ENCODE results near the gene SLC38A11.

The SLC38A11 gene

DNA sequence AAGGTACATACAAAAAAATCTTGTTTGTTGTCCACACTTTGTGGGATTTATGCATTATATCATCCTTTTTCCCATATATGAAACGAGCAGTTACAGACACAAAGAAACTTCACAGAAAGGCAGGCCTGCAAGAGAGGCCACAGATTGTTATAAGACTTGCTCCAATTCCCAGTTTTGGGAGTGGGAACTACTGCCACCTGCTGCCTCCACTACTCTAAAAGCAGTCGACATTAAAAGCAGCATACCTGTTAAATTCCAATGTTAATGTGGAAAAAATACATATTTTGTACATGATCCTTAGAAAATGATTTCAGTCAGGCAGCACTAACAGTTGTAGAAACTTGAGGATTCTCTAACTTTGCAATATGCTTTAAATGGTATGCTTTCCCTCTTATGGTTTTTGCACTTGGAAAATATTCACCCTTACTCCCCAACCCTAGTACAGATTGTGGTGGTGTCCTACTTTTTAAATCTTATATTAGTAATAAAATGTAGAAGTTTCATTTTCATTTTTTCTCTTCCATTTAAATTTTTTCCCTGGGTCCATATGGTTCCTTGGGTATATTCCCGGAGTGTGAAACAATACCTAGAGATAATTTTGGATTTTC, 37.9 kb downstream of the SLC38A11 start:
- DNase-seq (ENCODE audit: low read depth in 2 of 2), result no peak

DNA sequence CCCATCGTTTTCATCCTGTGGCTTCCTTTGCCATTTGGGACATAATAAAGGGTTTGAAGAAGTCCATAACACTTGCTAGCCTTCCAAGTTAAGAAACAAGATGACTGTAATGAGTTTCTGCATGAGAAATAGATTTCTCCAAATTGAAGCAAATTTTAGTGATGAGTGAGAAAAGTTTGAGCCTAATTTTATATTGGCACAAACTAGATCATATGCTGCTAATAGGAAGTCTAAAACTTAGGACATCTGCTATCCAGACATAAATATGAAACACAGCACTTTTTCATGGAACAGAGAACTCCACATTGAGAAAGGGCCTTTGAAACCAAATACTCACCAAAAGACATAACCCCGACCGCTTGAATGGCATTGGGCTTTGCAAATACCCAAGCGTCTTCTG, 39.8 kb downstream of the SLC38A11 start:
- DNase-seq (ENCODE audit: low read depth in 2 of 2), result no peak

DNA sequence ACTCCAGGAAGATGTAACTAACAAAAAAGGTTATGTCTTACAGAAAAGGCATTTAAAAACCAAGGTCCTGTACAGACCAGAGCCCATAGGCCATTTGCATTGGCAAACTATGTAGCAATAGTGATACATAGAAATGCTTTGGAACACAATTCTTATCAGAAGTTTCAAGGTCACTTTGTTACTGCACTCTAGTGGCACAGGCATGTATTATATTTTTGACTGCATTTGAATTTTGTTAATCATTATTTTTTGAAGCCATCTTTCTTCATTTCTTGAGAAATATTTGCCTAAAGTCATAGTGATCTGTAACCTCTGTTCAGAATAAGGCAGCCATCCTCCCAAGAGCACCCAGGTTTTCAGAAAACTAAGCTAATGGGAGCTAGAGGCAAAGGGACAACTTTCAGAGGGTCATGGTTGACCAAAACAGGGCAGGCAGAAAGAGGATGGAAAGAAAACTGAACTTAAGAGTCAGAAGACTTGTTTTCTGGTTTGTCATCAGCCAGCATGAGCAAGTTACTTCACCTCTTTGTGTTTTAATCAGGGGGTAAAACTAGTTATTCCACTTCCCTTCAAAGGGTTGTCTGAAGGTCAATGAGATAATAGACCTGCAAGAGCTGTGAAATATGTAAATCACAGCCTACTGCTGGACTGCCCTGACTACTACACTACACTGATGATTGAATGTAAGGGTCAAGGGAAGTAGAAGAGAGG, 41.5 kb downstream of the SLC38A11 start:
- DNase-seq (ENCODE audit: low read depth in 2 of 2), result no peak

DNA sequence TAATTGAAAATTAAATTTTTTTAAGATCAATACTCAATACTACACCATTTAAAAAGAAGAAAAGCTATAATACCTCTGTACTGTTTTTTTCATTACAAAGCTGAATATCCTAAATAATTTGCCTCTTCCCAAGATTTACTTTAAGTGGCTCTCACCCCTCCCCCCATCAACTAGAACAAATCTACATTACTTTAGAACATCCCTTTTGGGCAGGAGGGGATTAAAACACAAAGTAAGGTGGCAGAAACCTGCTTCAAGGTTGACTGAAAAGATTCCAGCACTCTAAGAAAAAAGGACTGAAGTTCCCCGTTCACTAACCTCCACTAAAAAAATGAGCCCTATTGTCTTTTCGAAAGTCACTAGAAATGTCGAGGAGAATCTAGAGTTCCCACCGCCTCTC, 42.3 kb downstream of the SLC38A11 start:
- no peak for DNase-seq (ENCODE audit: low read depth in 2 of 2)

DNA sequence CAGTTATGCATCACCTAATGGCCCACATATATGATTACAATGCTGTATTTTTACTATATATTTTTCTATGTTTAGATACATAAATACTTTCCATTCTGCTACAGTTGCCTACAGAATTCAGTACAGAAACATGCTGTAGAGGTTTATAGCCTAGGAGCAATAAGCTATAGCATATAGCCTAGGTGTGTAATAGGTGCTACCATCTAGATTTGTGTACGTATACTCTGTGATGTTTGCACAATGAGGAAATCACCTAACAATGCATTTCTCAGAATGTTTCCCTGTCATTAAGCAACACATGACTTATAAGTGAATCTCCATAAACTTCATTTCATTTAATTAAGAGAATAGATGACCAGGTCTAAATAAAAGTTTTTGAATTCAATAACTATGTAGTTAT, 43.5 kb downstream of the SLC38A11 start:
- no peak for DNase-seq (ENCODE audit: low read depth in 2 of 2)

DNA sequence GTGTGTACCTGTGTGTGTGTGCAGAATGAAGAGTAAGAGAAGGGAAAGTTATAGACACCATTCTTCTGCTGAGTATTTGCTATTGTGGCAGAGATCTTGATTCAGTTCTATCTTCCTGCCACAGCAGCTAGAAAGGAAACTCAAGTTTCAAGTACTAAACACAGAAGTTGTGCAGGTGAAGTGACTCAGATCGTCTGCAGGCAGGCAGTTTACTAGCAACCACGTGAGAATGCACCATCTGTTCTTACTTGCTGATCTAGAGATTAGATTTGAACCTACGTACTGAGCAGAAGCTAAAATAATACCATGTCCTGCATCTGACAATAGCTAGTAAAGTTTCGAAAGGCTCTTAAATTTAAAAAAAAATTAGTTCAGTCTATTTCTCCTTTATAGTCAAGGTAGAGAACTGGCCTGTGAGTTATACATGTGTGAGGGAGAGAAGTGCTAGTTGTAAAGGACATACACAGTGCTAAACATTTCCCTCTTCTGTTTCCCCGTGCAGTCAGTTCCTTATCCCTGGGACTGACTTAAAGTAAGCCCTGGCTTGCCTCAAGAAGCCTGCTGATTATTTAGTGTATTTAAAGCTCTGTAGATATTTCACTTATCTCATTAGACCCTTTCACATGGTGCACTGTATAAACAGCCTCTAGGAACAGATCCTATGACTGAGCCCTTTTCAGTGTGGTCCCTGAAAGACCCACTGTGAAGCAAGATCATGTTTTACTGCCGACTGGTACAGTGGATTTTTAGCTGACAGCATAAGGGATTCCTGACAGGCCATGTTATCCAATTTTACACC, 45.0 kb downstream of the SLC38A11 start:
- DNase-seq (ENCODE audit: low read depth in 2 of 2), result no peak

DNA sequence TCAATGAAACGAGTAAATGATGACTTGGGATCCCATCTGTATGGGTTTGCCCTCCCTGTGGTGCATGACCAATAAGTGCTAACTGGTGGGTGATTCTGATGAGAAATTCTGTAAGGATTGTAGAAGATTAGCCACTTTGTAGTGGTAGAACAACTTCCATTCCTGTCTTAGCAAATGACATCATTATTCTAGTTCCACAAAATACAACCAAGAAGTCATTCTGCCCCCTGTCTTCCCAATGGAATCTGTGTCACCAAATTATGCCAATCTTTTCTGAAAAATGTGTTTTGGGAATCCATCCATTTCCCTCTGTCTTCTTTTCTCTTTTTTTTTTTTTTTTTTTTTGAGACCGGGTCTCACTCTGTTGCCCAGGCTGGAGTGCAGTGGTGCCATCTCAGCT, 48.4 kb downstream of the SLC38A11 start:
- DNase-seq (ENCODE audit: low read depth in 2 of 2), result no peak

DNA sequence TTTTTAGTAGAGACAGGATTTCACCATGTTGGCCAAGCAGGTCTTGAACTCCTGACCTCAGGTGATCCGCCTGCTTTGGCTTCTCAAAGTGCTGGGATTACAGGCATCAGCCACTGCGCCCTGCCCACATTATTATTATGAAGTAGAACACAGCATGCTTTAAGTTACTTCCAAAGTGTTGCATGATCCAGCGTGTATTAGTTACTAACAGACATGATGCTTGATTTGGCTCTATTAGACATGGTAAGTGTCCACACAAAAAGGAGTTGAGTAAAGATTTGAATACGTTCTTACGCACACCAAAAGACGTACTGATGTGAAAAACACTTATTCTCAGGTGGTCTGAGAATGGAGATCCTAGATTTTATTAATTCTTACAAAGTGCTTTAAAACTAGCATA, 50.0 kb downstream of the SLC38A11 start:
- DNase-seq (ENCODE audit: low read depth in 2 of 2), result no peak

DNA sequence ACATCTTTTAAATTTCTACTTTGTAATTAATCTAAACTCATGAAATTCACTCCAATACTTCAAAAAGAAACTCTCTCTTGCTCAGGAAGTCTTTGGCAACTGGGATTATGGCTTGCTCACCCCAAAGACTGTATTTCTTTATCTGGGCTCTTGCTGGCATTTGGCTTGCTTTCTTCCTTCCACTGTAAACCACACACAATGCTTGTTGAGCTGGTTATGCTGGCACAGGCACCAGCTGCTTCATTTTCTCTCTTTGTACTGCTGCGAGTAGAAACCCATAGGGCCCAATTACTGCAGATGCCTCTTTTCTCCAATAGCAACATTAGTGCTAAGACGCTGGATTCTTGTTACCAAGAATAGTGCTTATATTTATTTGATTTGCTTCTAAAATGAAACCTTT, 51.4 kb downstream of the SLC38A11 start:
- no peak for DNase-seq (ENCODE audit: low read depth in 2 of 2)

DNA sequence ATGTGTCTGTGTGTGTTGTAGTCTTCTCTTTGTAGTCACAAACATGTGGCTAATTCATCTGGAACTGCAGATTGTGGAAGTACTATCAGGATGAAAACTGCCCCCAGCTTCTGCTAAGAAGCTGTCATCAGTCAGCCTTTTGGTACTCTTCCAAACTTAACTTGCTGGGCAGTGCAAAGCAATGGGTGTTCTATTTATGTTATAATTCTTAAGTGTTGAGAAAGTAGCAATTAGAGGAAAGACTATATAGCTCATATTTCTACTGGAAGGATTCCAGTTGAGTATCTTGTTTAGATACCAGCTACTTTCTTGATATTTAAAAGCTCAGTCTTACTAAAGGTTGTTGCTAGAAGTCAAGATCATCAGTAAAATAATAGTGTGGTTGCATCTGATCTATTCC, 52.1 kb downstream of the SLC38A11 start:
- DNase-seq (ENCODE audit: low read depth in 2 of 2), result peak; percentile 80 to 82

DNA sequence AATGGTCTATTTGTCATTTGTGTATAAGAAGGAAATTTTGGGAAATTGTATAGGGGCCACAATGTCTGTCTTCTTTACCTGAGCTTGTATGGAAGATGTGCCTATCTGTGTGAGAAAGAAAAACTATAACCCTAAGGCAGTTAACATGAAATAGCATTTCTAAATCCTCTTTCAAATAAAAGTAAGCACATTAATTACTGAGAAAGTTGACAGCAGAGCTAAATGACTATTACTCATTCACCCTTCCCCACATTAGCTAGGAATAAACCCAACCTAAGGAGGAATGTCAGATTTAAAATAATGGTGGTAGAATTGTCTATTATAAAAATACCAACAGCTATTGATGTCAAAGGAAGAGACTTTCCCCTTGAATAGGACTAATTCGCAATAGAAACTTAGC, 56.2 kb downstream of the SLC38A11 start:
- DNase-seq (ENCODE audit: low read depth in 2 of 2), result no peak

DNA sequence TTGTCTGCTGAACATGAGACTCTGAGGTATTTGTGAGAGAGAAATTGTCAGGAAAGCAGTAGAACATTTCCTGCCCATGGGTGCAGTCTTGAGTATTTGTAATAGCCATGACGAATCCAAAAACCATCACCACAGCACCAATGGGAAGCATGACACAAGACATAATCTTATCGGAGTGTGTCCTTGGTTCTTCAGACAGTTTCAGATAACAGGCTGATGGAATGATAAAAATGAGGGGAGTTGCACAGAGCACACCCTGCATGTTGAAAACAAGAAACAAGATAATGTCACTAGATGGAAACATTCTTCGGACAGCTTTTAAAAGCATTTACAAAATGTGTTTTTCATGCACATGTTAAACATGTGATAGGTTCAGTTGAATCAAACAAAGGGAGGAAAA, 56.9 kb downstream of the SLC38A11 start:
- peak in 1 of 2 experiments; percentile 37 for DNase-seq (ENCODE audit: low read depth in 2 of 2)

DNA sequence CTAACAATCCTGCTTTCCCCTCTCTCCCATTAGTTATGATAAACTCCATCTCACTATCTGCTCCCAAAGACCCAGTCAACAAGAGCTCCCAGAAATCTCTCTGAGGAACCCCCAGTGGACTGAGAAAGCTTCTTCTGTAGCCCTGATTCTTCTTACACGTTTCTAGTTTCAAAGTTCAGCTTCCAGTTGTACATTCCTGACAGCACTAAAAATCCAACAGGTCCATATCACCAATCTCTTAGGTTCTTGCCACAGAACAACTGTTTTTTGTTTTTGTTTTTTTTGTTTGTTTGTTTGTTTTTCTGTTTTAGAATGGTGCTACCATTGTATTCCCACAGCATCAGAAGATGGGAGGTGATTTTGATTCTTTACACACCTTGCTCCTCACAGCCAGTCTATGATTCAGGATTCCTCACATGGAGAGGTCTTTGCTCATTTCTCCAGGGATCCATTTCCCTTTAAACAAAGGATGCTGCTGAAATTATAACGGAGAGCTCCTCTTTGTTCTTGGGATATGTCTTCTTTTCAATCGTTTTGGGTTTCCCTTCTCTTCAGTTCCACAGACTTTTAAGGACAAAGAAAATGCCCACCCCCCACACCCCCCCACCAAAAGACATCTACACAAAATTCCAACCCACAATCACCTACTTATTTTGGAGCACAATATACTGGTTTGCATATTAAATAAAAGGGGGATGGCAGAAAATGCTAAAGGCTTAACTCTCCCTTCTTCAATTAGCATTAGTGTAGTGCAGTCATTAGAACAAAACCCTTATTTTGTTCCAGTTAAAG, 57.7 kb downstream of the SLC38A11 start:
- DNase-seq (ENCODE audit: low read depth in 2 of 2), result no peak

DNA sequence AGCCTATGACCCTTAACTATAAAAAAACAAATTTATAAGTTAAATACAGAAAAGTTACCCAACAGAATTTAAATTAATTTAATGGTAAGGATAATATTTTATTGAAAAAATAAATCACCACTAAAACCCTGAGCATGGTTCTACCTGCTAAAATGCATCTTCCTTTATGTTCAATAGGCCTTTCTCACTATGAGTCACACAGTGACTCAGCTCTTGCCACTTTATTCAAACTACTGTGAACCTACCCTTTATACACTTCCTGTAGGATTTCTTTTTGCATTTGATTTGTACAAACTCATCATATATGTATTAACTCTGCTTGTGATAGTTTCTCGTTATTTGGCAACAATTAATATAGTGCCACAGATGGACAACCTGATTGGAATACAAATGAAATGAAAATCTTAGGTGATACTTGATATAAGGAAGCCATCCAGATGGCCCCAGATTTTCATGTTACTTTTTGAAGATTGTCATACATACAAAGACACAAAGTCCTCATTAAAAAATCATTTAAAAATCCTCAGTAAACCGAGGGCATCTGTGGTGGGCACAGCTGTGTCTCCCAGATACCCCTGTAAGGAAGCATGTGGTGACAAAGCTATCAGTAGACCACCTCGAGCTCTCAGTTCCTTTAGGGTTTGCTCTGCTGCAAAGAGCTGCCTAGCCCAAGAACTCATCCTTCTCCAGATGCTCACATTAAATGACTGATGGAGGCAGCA, 58.5 kb downstream of the SLC38A11 start:
- DNase-seq (ENCODE audit: low read depth in 2 of 2), result peak in 1 of 2 experiments; percentile 30

DNA sequence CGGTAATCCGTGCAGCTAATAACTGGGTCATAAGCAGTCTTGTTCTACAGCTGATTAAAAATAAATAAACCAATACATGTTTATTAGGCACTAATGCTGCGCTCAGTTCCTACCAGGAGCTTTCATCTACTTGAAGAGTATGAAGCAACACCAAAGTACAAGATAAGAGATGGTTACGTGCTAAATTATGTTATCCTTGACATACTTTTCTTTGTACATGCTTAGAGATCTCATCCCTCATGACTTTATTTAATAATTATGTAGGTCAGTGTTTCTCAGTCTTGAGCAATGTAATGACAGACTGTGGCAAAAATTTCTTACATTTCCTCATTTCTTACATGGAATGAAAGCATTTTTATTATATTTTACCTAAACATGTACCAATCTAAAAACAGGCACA, 59.1 kb downstream of the SLC38A11 start:
- no peak for DNase-seq (ENCODE audit: low read depth in 2 of 2)

DNA sequence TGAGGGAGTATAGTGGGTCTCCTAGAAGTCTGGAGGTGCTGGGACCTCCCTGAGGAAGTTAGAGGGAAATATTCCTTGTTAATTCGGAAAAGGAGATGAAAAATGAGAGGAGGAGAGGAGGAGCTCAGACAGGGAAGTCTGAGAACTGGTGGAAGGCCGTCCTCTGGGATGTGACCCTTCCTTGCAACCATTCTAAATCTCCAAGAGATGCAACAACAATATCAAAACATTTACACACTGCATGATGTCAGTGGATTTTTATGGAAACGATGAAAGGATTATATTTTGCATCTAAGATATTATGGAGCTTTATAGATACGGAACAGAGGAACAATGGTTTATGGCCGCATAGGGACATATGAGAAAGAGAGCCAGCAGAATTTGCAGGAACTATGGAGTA, 63.9 kb downstream of the SLC38A11 start:
- no peak for DNase-seq (ENCODE audit: low read depth in 2 of 2)

DNA sequence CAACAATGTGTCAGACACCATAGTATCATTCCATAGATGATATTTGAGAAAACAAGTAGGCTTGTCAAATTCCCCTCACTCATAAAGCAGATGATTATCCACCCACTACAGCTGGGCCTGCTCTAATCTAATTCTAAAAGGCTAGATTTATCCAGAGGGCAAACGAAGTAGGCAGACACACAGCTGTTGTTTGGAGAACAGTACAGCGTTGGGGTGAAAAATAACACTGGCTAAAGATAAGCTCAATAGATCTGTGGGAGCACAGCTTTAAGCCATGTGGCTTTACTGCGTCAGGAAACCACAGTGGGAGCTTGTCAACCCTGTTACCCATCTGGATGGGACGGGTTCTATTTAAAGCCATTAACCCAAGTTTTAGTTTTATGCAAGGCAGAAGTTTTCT, 64.8 kb downstream of the SLC38A11 start:
- no peak for DNase-seq (ENCODE audit: low read depth in 2 of 2)

DNA sequence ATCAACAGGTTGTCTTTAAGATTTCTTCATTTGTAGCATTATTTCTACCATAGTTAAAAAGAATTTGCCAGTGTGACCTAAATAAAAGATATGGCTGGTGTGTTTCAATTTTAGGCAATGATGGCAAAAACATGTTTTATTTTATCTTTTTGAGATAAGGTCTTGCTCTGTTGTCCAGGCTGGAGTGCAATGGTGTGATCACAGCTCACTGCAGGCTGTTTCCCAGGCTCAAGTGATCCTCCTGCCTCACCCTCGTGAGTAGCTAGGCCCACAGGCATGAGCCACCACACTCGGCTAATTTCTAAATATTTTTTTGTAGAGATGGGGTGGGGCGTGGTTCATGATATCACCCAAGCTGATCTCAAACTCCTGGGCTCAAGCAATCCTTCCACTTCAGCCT, 66.7 kb downstream of the SLC38A11 start:
- DNase-seq (ENCODE audit: low read depth in 2 of 2), result no peak

DNA sequence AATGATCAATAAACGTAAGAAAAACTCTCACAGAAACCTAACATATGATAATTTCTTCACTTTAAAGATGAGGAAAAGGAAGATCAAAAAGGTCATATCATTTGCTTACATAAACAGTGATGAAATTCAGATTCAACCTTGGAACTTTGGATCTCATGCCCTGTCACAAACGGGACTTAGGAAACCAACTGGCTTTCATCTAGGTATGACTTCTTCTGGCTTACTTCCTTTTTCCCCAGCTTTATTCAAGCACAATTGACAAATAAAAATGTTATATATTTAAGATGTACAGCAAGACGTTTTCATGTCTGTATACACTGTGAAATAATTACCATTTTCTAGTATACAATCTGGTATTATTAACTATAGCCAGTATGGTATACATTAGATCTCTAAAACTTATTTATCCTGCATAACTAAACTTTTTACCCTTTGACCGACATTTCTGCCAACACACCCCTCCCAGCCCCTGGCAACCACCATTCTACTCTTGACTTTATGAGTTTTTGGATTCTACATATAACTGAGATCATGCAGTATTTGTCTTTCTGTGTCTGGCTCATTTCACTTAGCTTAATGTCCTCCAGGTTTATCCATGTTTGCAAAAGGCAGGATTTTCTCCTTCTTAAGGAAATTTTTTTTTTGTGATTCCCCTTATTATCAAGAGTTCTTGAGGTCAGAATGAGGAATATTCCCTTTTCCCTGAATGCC, 67.7 kb downstream of the SLC38A11 start:
- no peak for DNase-seq (ENCODE audit: low read depth in 2 of 2)

DNA sequence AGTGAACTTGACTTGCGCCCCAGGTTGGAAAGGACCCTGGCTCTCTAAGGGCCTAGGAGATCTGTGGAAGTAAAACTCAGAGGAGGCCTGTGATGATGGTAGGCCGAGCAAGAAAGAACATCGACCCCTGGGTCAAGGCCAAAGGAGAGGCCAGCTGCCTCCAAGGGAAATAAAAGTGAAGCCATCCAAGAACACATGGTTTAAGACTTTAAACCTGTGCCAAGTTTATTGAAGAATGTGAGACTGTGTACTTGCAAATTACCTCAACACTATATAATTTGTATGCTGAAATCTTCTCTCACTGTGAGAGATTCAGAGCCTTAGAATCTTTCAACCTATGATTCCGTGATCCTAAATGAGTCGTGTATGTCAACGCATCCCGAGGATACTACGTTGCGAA, 73.0 kb downstream of the SLC38A11 start:
- no peak for DNase-seq (ENCODE audit: low read depth in 2 of 2)

DNA sequence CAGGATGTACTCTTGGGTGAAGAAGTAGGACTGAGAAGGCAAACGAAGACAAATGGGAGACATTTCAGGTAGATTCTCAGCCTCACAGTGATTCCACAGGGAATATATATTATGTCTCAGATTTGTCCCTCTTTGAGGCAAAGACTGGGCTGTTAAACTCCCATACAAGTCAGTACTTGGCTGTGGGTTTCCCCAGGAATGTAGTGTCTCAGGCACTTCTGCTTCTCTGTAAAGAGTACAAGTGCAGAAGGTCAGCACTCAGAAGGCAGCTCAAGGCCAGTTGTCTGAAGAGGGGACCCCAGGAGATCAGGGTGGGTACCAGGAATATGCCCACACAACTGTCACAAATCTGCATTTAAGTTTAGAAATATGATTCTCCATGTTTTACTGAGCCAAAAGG, 73.8 kb downstream of the SLC38A11 start:
- DNase-seq (ENCODE audit: low read depth in 2 of 2), result no peak
